OCI-LY7 (cell line): ENCODE measurements around the gene DACT2.

ENCODE experiments used
- CTCF ChIP-seq: fragments of 200-600 bp; sonication (generic); conservative IDR thresholded peaks from 2 replicates; pipeline ENCODE4 v1.5.1; 2014; ENCODE audit warnings: mild to moderate bottlenecking, antibody characterized with exemption, low read length, moderate library complexity, mixed read lengths
- EZH2phosphoT487 ChIP-seq: fragments of 200-600 bp; sonication (generic); IDR thresholded peaks from 2 replicates; pipeline ENCODE4 v1.6.1; 2018; ENCODE audit warnings: low read depth, borderline replicate concordance, mild to moderate bottlenecking, mixed run types, antibody characterized with exemption, low read length, moderate library complexity, mixed read lengths

DNA sequence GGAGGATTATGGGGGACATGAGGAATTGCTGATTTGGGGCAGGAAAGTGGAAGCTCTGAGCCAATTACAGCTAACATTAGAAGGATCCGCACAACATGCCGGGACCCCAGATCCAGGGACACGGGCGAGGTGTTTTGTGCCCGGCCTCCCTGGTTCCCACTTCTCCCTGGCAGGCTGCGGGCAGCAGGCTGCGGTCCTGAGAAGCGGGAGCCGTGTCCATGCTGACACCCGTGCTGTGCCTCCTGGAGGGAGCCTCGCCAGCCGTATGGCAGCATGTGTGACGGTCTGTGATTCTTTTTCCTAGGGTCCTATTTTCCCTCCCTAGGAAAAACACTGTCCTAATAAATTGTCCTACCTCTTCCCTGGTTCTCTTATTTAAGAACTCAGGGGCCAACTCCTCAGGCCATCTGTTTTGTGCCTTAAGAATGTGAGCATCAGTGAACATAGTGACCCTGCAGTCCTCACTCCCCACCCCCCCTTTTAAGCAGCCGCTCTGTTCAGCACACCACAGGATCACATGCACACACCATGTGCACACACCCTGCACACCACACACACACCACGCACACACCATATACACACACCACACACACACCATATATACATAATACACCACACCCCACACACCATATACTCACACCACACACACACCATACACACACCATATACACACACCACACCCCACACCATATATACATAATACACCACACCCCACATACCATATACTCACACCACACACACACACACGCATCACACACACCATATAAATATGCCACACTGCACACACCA lies 49.9 kb downstream of the DACT2 start:
- TF ChIP-seq CTCF (no peak), EZH2phosphoT487 (no peak)
